GM04503 (cell line): Measurements from ENCODE around the gene SIRPD.

ENCODE experiments used
- DNase-seq: peaks from one replicate; pipeline ENCODE4 v3.0.0-alpha.2; 2012; ENCODE audit warnings: low read depth

SIRPD gene

DNA sequence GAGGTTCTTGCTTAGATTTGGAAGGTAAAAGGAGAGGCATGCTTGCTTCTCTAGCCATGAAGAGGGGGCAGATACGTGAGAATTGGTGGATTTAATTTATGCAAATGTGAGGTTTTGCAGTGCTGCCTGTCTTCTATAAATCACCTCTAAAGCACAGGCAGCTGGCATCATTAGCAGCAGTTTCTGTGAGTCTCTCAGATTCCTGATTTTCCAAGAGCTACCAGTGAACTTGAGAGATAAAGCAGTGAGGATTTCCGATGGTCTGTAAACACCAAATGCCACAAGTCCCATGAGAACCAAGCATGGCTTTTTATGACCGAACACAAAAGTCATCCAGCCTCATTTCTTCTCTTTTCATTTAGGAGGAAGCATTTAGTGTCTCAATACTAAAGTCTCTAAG, 63.1 kb downstream of the SIRPD start:
- DNase-seq, result no peak

DNA sequence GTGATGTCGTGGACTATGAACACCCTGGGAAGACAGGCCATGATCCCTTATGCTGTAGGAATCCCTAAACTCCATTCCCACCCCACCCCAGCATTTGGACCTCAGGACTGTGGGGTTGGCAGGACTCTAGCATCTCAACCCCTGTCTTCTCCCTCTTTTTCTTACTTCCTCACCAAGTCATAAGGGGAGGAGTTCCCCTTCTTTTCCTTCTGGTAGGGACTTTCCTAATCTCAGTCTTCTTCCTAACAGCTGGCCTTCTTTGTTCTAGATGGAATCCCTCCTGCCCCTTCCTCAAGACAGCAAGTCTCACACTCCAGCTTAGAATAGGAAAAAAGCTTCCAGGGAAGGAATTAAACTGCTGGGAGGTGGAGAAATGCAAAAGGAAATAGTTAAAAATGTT, 64.0 kb downstream of the SIRPD start:
- DNase-seq, result no peak

DNA sequence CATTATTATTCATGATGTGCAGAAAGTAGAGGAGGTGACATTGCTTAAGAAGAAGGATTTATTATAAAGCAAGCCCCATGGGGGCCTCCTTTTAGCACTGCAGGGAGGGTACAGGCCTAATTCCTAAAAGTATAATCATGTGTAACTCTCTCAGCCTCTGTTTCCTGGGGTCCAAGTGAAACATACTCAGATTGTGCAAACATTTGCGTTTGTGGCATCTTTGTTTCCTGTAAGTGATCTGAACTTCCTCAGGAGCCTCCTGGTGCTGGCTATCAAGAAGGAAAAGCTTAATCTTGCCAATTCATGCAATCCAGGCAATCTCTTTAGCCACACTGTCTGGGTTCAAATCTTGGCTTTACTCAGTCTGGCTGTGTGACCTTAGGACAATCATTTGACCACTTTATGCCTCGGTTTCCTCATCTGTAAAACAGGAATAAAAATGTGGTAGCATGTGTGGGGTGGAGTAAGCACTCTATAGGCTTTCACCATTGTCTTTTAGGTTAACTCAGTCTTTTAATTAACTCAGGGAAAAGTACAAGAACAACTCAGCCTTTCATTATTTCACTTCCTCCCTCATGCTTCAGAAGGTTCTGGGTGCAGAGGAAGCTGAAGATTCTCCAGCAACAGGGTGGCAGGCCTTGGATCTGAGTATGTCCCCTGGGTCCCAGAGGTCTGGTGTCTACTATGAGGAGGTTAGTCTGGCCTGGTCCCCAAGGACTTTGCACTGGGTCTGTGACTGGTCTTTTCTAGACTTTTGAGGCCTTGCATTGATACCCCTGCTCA, 65.5 kb downstream of the SIRPD start:
- DNase-seq, result no peak

DNA sequence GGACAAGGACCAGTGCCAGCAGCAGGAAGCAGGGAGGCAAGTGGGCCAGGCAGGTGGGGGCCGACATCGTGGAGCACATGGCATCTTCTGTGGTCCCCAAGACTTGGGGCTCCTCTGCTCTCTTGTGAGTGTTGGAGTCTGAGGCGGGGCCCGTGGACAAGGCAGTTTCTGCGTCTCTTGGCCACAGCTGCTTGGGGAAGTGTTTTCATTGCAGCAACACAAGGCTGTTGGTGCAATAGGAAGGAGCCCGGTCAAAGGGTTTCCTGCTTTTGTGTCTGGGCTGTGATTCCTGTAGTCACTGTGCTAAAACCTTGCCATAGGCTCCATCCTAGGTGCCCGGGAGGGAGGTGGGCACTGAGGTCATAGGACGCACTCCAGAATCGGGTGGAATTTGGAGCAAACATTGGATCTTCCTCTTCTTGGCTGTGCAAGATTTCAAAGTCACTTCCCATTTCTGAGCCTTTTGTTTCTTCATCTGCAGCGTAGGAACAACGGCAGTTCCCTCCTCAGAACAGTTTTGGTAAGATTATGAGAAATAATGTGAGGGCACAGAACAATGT, 66.1 kb downstream of the SIRPD start, which contains the start of gene SIRPB2:
TSS of gene SIRPB2 (minus strand) at position 140 of the 560 bp plus-strand sequence. CDS start at position 79, 61 bp downstream.
- DNase-seq, result no peak

DNA sequence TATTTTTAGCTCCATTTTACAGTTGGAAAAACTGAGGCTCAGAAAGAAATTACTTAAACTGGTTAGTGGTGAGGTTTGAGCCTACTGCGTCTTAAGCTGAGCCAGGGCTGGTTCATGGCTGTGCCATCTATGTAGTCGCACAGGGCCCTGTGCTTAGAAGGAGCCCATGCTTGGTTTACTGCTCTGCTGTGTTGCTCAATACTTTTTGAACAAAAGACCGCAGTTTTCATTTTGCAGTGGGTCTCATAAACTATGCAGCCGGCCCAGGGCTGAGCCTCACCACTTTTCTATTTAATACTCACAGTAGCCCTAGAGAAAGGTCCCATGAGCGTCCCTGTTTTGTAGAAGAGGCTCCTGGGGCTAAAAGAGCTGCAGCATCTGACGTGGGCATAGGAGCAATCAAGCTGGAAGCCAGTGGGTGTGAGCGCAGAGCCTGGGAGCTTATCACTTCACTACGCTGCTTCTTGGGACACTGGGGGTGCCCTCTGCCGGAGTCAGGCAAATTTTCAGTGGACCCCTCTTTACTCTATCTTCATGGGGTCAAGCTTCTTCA, 66.8 kb downstream of the SIRPD start:
- DNase-seq, result no peak

DNA sequence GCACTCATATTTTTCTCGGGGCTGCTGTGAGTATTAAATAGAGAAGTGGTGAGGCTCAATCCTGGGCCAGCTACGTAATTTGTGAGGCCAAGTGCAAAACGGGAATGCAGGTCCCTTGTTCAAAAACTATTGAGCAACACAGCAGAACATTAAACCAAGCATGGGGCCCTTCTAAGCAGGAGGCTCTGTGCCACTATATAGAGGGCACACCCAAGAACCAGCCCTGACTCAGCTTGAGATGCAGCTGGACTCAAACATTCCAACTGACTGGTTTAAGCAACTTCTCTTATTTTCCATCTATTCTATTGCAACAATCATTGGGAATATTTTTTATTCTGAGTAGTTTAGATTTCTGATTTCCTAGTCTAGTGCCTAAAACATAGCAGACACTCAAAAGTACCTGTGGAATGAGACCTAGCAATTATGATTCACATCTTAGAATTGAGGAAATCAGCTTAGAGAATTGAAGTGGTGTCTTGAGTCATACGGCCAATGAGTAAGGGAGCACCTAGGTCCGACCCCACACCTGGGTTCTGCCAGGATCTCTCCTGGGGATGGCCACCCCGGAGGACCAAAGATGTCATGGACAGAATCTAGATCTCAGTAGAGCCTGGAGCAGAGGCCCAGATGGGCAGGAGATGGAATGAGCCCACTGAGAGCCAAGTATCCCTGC, 67.6 kb downstream of the SIRPD start:
- no peak for DNase-seq

DNA sequence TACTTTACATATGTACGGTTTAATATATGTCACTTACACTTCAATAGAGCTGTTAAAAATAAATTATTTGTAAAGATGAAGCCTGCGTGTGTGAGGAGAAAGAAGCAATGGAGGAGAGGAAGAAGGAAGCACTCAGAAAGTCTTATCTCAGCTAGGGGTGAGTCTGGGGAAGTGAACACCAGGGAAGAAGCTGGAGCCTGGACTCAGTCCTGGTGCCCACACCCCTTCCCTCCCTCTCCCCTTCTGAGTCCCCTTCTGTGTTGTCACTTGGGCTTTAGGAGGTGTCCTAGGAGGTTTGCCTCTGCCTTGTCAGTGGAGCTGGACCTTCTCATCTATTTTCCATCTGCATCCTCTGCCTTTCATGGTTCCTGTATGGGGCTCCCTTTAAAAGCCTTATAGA, 68.2 kb downstream of the SIRPD start:
- DNase-seq, result no peak

DNA sequence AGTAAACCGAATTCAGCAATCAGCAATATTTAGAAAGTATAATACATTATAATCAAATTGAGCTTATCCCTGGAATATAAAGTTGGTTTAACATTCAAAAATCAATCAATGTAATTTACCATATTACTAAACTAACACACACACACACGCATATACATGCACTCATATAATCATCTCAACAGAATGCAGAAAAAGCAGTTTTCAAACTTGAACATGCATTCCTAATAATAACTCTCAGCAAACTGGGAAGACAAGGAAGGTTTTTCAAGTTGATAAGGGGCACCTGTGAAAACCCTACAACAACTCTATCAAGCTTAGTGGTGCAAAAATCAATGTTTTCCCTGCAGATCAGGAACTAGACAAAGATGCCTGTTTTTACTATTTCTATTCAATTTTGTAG, 70.9 kb downstream of the SIRPD start:
- no peak for DNase-seq

DNA sequence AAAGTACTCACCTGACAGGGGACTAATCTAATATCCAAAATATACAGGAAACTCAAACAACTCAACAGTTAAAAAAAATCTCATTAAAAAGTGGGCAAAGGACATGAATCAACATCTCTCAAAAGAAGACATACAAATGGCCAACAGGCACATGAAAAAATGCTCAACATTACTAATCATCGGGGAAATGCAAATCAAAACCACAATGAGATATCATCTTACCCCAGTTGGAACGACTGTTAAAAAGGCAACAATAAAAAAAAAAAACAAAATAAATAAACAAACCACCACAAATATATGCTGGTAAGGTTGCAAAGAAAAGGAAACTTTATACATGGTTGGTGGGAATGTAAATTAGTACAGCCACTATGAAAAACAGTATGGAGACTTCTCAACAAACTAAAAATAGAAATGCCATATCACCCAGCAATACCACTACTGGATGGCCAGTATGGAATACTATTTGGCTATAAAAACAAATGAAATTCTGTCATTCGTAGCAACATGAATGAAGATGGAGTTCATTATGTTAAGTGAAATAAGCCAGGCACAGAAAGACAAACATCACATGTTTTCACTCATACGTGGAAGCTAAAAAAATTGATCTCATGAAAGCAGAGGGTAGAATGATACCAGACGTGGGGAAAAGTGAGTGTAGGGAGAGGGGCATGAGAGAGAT, 72.9 kb downstream of the SIRPD start:
- no peak for DNase-seq
